ENCODE data around the gene KRT80. TPM values are rescaled to one million over a fixed set of nuclear protein-coding genes. Genes with fewer than 3 reads are reported as not detected.
A peak's percentile ranks its signal among the peaks of the same experiment; 100 is the strongest.

KRT80 gene
- total RNA-seq, 2 experiments from 2014 or later = not detected

- H3K4me1 Mint-ChIP-seq = peaks cover 27% of the 10 kb centered on the region
- intact Hi-C loops (cut with DNase I, micrococcal nuclease) = loop anchor here (1.0 to 2.0 kb wide), 3 partner anchors 96 to 128 kb away; no protein-coding TSS in a partner anchor
- POLR2A ChIA-PET = no interaction called here
- no peaks in the 10 kb centered on the region for H3K36me3 Mint-ChIP-seq (ENCODE audit: low read depth)
- H3K27ac Mint-ChIP-seq = no peak overlapping the region
- H3K4me3 Mint-ChIP-seq = no peak overlapping the region
- no peaks in the 10 kb centered on the region for H3K9me3 Mint-ChIP-seq (ENCODE audit: low read depth)
- no peak for DNase-seq
- CTCF ChIA-PET = interaction anchor here (0.6 to 1.6 kb wide), 15 partner anchors 9 to 198 kb away, joined by 3 to 23 read pairs (median 3); no protein-coding TSS in a partner anchor
- ATAC-seq = no peak
- H3K27me3 Mint-ChIP-seq = peaks cover 18% of the 10 kb centered on the region
Observed at GRCh38 chr12:52120951-52121823, 70.6 kb downstream of the KRT80 start.

GRCh38 chr12:52119398-52120254, 72.2 kb downstream of the KRT80 start:
- no peaks in the 10 kb centered on the region for H3K9me3 Mint-ChIP-seq (ENCODE audit: low read depth)
- ChIA-PET CTCF (interaction anchor here (0.5 to 5.1 kb wide), 10 partner anchors 8 to 876 kb away, joined by 3 to 55 read pairs (median 4); no protein-coding TSS in a partner anchor), POLR2A (no interaction called here)
- DNase-seq = peak; percentile 68
- no peaks in the 10 kb centered on the region for H3K36me3 Mint-ChIP-seq (ENCODE audit: low read depth)
- H3K4me1 Mint-ChIP-seq = peaks cover 31% of the 10 kb centered on the region
- peak; percentile 62 for ATAC-seq
- peaks cover 14% of the 10 kb centered on the region for H3K27me3 Mint-ChIP-seq
- H3K27ac Mint-ChIP-seq = no peak overlapping the region
- H3K4me3 Mint-ChIP-seq = no peak overlapping the region
- intact Hi-C loops (cut with DNase I, micrococcal nuclease) = loop anchor here (1.0 to 2.0 kb wide), 3 partner anchors 94 to 127 kb away; no protein-coding TSS in a partner anchor

Other genes starting within 250 kb of the KRT80 start
- gene ACVR1B, start 240.3 kb downstream of the KRT80 start, total RNA-seq = 10 to 100 TPM; 10.1 to 12.7 TPM
- 10 to 100 TPM in 1 of 2 experiments, 1 to 10 TPM in 1; 6.4 to 11.5 TPM for gene TAMALIN, start 185.1 kb downstream of the KRT80 start, total RNA-seq
- 10 to 100 TPM; 69.4 to 72.8 TPM for gene NR4A1, start 140.6 kb downstream of the KRT80 start, total RNA-seq
- 10 to 100 TPM; 24.0 to 30.7 TPM for gene ATG101, start 122.0 kb downstream of the KRT80 start, total RNA-seq
- not detected for gene SMIM41, start 112.3 kb downstream of the KRT80 start, total RNA-seq
- gene KRT7, start 41.2 kb upstream of the KRT80 start, total RNA-seq = 1 to 10 TPM; 3.4 to 3.9 TPM
- gene KRT86, start 82.6 kb upstream of the KRT80 start, total RNA-seq = not detected
- not detected for gene KRT81, start 99.5 kb upstream of the KRT80 start, total RNA-seq
- gene KRT83, start 129.4 kb upstream of the KRT80 start, total RNA-seq = not detected
- not detected for gene KRT85, start 175.5 kb upstream of the KRT80 start, total RNA-seq
- gene KRT84, start 193.6 kb upstream of the KRT80 start, total RNA-seq = not detected
- not detected for gene KRT82, start 214.3 kb upstream of the KRT80 start, total RNA-seq
- not detected for gene KRT75, start 242.4 kb upstream of the KRT80 start, total RNA-seq

All from activated CD4-positive, alpha-beta T cell treated with anti-CD3 and anti-CD28 coated beads for 36 hours (primary cell).